Uterus (tissue), 2 donors: Measurements from ENCODE around the gene DTX3.

Experiments used
- CTCF ChIP-seq, 4 experiments: fragments of 200-600 bp in 2 of 4; fragments of 450-650 bp in 2 of 4; sonication (generic) in 2 of 4; IDR thresholded peaks; one replicate each; pipeline ENCODE4 v1.5.1; 2016 to 2019; ENCODE audit warnings: antibody characterized with exemption in 4 of 4, mild to moderate bottlenecking in 2 of 4, moderate library complexity in 1 of 4
- POLR2A ChIP-seq, 2 donors: fragments of 450-650 bp; IDR thresholded peaks; one replicate each; pipeline ENCODE4 v1.6.1; 2016; ENCODE audit warnings: antibody characterized with exemption in 2 of 2, mild to moderate bottlenecking in 1 of 2, moderate library complexity in 1 of 2

GRCh38 chr12:57606399-57606798 lies 1.8 kb downstream of the DTX3 start:
- TF ChIP-seq POLR2A (IDR thresholded peaks at IDR 0.05) = no peak
- TF ChIP-seq CTCF (IDR thresholded peaks at IDR 0.05) = no peak
